Breast epithelium (tissue), 3 donors: ENCODE results near the gene HOXA5.

Source experiments
- CTCF ChIP-seq, 3 donors: fragments of 450-650 bp; IDR thresholded peaks; one replicate each; pipeline ENCODE4 v1.5.1; 2016 to 2017; ENCODE audit warnings: antibody characterized with exemption in 3 of 3, mild to moderate bottlenecking in 3 of 3, moderate library complexity in 3 of 3
- POLR2A ChIP-seq: fragments of 450-650 bp; IDR thresholded peaks from one replicate; pipeline ENCODE4 v1.6.1; 2016; ENCODE audit warnings: antibody characterized with exemption, mild to moderate bottlenecking, moderate library complexity
- POLR2AphosphoS5 ChIP-seq, 3 donors: sonication (generic); formaldehyde crosslinking; IDR thresholded peaks; one replicate each; pipeline ENCODE4 v1.6.1; 2017; ENCODE audit warnings: antibody characterized with exemption in 3 of 3

DNA sequence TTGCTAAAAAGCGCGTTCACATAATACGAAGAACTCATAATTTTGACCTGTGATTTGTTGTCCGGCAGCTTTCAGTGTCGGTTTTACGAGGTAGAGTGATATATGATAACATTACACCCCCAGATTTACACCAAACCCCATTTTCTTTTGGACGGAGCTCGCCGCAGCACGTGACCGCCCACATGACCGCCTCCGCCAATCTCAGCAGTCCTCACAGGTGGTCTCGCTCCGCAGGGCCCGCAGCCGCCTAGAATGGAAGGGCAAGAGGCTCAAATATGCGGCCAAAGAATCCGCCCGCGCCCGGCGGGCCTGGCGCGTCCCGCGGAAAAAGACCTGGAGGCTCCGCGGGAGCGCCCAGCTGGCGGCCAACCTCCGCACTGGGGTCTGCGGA, 13.0 kb upstream of the HOXA5 start, which contains the start of gene HOXA7:
- TF ChIP-seq CTCF (IDR thresholded peaks at IDR 0.05) (no peak), POLR2AphosphoS5 (IDR thresholded peaks at IDR 0.05) (peak in 1 of 3 donors; percentile 12), POLR2A (no peak)
